ENCODE results near the gene EFNA2. TPM values are rescaled to one million over a fixed set of nuclear protein-coding genes. Genes with fewer than 3 reads are reported as not detected.
A peak's percentile ranks its signal among the peaks of the same experiment; 100 is the strongest.

The EFNA2 gene
- total RNA-seq, 1 donor from 2014 or later, result 28.0 TPM

GRCh38 chr19:1276628-1277022 lies 9.0 kb upstream of the EFNA2 start:
- DNase-seq (ENCODE audit: low read depth, low spot score), result no peak
- TF ChIP-seq, protein P1, sequence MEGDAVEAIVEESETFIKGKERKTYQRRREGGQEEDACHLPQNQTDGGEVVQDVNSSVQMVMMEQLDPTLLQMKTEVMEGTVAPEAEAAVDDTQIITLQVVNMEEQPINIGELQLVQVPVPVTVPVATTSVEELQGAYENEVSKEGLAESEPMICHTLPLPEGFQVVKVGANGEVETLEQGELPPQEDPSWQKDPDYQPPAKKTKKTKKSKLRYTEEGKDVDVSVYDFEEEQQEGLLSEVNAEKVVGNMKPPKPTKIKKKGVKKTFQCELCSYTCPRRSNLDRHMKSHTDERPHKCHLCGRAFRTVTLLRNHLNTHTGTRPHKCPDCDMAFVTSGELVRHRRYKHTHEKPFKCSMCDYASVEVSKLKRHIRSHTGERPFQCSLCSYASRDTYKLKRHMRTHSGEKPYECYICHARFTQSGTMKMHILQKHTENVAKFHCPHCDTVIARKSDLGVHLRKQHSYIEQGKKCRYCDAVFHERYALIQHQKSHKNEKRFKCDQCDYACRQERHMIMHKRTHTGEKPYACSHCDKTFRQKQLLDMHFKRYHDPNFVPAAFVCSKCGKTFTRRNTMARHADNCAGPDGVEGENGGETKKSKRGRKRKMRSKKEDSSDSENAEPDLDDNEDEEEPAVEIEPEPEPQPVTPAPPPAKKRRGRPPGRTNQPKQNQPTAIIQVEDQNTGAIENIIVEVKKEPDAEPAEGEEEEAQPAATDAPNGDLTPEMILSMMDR (conservative IDR thresholded peaks at IDR 0.05), result no peak
- peak overlapping the region; percentile 94 for H3K27ac Mint-ChIP-seq (ENCODE audit: unreplicated experiment)
- H3K27me3 Mint-ChIP-seq (ENCODE audit: low read depth), result peaks cover 22% of the 10 kb centered on the region
- H3K4me1 Mint-ChIP-seq, result peaks cover 37% of the 10 kb centered on the region
- H3K9me3 Mint-ChIP-seq, result no peaks in the 10 kb centered on the region
- peak overlapping the region; percentile 87 for H3K4me3 Mint-ChIP-seq
- H3K36me3 Mint-ChIP-seq (ENCODE audit: low read depth), result peaks cover 18% of the 10 kb centered on the region

- peak overlapping the region; percentile 87 for H3K4me3 Mint-ChIP-seq
- peaks cover 33% of the 10 kb centered on the region for H3K4me1 Mint-ChIP-seq
- H3K36me3 Mint-ChIP-seq (ENCODE audit: low read depth), result peaks cover 14% of the 10 kb centered on the region
- DNase-seq (ENCODE audit: low read depth, low spot score), result no peak
- TF ChIP-seq, protein P1 (conservative IDR thresholded peaks at IDR 0.05), result no peak
- H3K9me3 Mint-ChIP-seq, result no peaks in the 10 kb centered on the region
- H3K27ac Mint-ChIP-seq (ENCODE audit: unreplicated experiment), result peak overlapping the region; percentile 94
- peaks cover 23% of the 10 kb centered on the region for H3K27me3 Mint-ChIP-seq (ENCODE audit: low read depth)
Observed at GRCh38 chr19:1277061-1277460, 8.6 kb upstream of the EFNA2 start.

DNA sequence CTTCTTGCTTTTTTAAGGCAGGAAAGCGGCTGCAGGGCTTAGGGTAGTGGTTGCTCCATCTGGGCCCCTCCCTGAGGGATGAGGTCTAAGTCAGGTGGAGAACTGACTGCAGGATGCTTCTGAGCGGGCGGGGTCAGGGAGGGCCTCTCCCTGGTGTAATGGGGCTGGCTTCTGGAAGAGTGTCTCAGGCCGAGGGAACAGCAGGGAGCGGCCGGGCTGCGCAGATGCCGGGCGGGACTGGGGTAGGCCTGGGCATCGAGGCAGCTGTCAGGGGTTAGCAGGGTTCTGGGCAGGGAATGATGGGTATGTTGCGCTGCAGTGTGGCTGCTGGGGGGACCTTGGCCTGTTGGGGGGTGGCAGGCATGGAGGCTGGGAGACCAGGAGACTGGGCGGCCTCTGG lies 7.6 kb upstream of the EFNA2 start:
- H3K9me3 Mint-ChIP-seq, result no peaks in the 10 kb centered on the region
- TF ChIP-seq, protein P1 (conservative IDR thresholded peaks at IDR 0.05), result no peak
- H3K4me1 Mint-ChIP-seq, result peaks cover 25% of the 10 kb centered on the region
- H3K4me3 Mint-ChIP-seq, result peak overlapping the region; percentile 60
- H3K27ac Mint-ChIP-seq (ENCODE audit: unreplicated experiment), result no peak overlapping the region
- H3K27me3 Mint-ChIP-seq (ENCODE audit: low read depth), result peaks cover 18% of the 10 kb centered on the region
- H3K36me3 Mint-ChIP-seq (ENCODE audit: low read depth), result peaks cover 10% of the 10 kb centered on the region
- DNase-seq (ENCODE audit: low read depth, low spot score), result no peak

- H3K9me3 Mint-ChIP-seq, result no peaks in the 10 kb centered on the region
- peaks cover 4% of the 10 kb centered on the region for H3K36me3 Mint-ChIP-seq (ENCODE audit: low read depth)
- no peak for DNase-seq (ENCODE audit: low read depth, low spot score)
- H3K4me1 Mint-ChIP-seq, result peaks cover 17% of the 10 kb centered on the region
- no peak overlapping the region for H3K27ac Mint-ChIP-seq (ENCODE audit: unreplicated experiment)
- H3K27me3 Mint-ChIP-seq (ENCODE audit: low read depth), result peaks cover 12% of the 10 kb centered on the region
- TF ChIP-seq, protein P1 (conservative IDR thresholded peaks at IDR 0.05), result no peak
- peak overlapping the region; percentile 95 for H3K4me3 Mint-ChIP-seq
Observed at GRCh38 chr19:1278713-1279660, 6.7 kb upstream of the EFNA2 start.

DNA sequence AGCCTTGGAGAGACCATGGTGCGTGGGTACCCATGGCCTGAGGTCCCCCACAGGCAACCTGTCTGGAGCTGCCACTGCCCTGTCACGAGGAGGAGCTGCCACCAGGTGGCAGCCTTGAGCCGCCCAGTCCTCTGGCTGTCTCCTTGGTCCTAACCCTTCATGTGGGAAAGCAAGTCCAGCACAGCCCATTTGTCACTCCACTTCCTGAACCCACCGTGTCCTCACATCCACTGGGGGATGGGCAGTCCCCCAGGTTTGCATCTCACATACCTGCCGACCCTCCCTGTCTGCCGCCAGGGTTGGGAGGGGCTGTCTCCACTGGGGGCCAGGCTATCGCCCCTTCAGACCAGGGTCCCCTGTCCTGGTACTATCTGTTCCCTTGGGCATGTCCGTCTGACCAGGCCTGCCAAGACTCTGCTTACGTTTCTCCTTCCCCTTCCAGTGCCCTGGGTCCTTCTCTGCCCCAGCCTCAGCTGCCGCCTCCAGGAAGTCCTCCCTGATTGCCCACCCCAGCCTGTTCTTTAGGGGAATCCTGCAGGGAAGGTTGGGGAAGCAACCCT lies 5.8 kb upstream of the EFNA2 start:
- peaks cover 19% of the 10 kb centered on the region for H3K27me3 Mint-ChIP-seq (ENCODE audit: low read depth)
- TF ChIP-seq, protein P1 (conservative IDR thresholded peaks at IDR 0.05), result peak; percentile 92
- peaks cover 20% of the 10 kb centered on the region for H3K4me1 Mint-ChIP-seq
- peak overlapping the region; percentile 95 for H3K4me3 Mint-ChIP-seq
- H3K27ac Mint-ChIP-seq (ENCODE audit: unreplicated experiment), result no peak overlapping the region
- no peaks in the 10 kb centered on the region for H3K9me3 Mint-ChIP-seq
- peak; percentile 87 for DNase-seq (ENCODE audit: low read depth, low spot score)
- H3K36me3 Mint-ChIP-seq (ENCODE audit: low read depth), result peaks cover 3% of the 10 kb centered on the region

Data from neural crest cell (in vitro differentiated cells).